Panc1 (cell line): ENCODE measurements around the gene TBCC. TPM values are rescaled to one million over a fixed set of nuclear protein-coding genes. Genes with fewer than 3 reads are reported as not detected.
A peak's percentile ranks its signal among the peaks of the same experiment; 100 is the strongest.

Source experiments
- ATAC-seq: fragments of 200-7000 bp; cut with Tn5 transposase; 2 replicates; pipeline ENCODE4 v1.9.1; 2020; ENCODE audit warnings: mild to moderate bottlenecking, moderate library complexity
- BruUV-seq: library from RNA; stranded (reverse); fragments of 400-500 nt; replicated peaks from 2 replicates; lab custom pipeline; 2021; lab: Mats Ljungman, UMichigan
- CTCF ChIA-PET: fragments of 300-600 bp; sonication (Branson Sonifier 250); formaldehyde crosslinking; loops from one replicate; lab custom pipeline; 2022; ENCODE audit warnings: antibody characterized with exemption; lab: Charles Lee
- POLR2A ChIA-PET: fragments of 300-600 bp; sonication (Branson Sonifier 250); formaldehyde crosslinking; loops from one replicate; lab custom pipeline; 2022; ENCODE audit warnings: antibody characterized with exemption; lab: Charles Lee
- DNase-seq: peaks from one replicate; pipeline ENCODE4 v3.0.0-alpha.2; 2010; ENCODE audit warnings: low read depth, low spot score
- H3K27ac ChIP-seq: 2 replicates; pipeline ENCODE4 v1.5.1; 2011; ENCODE audit warnings: mild to moderate bottlenecking, low read length, inconsistent platforms
- H3K27me3 ChIP-seq: fragments of 200-500 bp; sonication (Bioruptor generic); 2 replicates; pipeline ENCODE4 v1.6.0; 2014; ENCODE audit warnings: low read length, inconsistent platforms; ENCODE audit not compliant: control insufficient read depth, insufficient read depth
- H3K36me3 ChIP-seq: fragments of 200-500 bp; sonication (Bioruptor generic); 2 replicates; pipeline ENCODE4 v1.5.1; 2014; ENCODE audit warnings: inconsistent platforms, mild to moderate bottlenecking, low read length, moderate library complexity; ENCODE audit not compliant: control insufficient read depth, insufficient read depth
- H3K4me1 ChIP-seq: 2 replicates; pipeline ENCODE4 v1.5.1; 2011; ENCODE audit warnings: inconsistent platforms, mild to moderate bottlenecking, low read length, moderate library complexity; ENCODE audit not compliant: control insufficient read depth, insufficient read depth
- H3K4me3 ChIP-seq, 2 experiments: 2 replicates each; pipeline ENCODE4 v1.5.1; 2011 to 2012; ENCODE audit warnings: low read depth in 2 of 2, low read length in 2 of 2, mild to moderate bottlenecking in 2 of 2, inconsistent platforms in 1 of 2, moderate library complexity in 1 of 2
- H3K9me3 ChIP-seq: fragments of 200-500 bp; sonication (Bioruptor generic); 2 replicates; pipeline ENCODE4 v1.5.1; 2014; ENCODE audit warnings: low read depth, mild to moderate bottlenecking, inconsistent platforms, low read length, moderate library complexity; ENCODE audit not compliant: control insufficient read depth, insufficient read depth
- POLR2AphosphoS5 ChIP-seq: IDR thresholded peaks from 2 replicates; pipeline ENCODE4 v1.6.1; 2012; ENCODE audit warnings: mild to moderate bottlenecking, low read depth, low read length, moderate library complexity
- SIN3A ChIP-seq: IDR thresholded peaks from 2 replicates; pipeline ENCODE4 v1.6.1; 2012; ENCODE audit warnings: low read depth, mild to moderate bottlenecking, low read length, moderate library complexity, borderline replicate concordance; ENCODE audit not compliant: insufficient read depth
- TCF7L2 ChIP-seq: IDR thresholded peaks from 2 replicates; pipeline ENCODE4 v1.6.1; 2011; ENCODE audit warnings: mild to moderate bottlenecking, low read depth, low read length, inconsistent platforms
- in situ Hi-C: cut with HindIII; loops from 2 replicates; pipeline ENCODE4 v1.10.0; 2016; ENCODE audit warnings: low sequenced_read_pairs, low pct_unique_long_range_greater_than_20kb
- intact Hi-C: fragments of 100-400 bp; cut with micrococcal nuclease; formaldehyde crosslinking; loops from one replicate; pipeline ENCODE4 v1.10.0; 2022; ENCODE audit not compliant: unreplicated experiment
- total RNA-seq: library from RNA; stranded (reverse); gene quantifications from one replicate; pipeline ENCODE4 v1.2.1, GENCODE V29; 2021; ENCODE audit not compliant: unreplicated experiment
- TF ChIP-seq, protein P1 (sequence below): fragments of 450-650 bp; IDR thresholded peaks from 2 replicates; pipeline ENCODE4 v1.5.1; 2017; ENCODE audit warnings: mild to moderate bottlenecking
- TF ChIP-seq, protein P2 (sequence below), 2 experiments: IDR thresholded peaks; 2 replicates each; pipeline ENCODE4 v1.6.1; 2011 to 2012; ENCODE audit warnings: low read depth in 2 of 2, control low read depth in 1 of 2, low read length in 1 of 2, mild to moderate bottlenecking in 1 of 2, moderate library complexity in 1 of 2; ENCODE audit not compliant: insufficient read depth in 1 of 2

TBCC gene
- total RNA-seq, 1 experiment from 2014 or later, result 25.7 TPM

DNA sequence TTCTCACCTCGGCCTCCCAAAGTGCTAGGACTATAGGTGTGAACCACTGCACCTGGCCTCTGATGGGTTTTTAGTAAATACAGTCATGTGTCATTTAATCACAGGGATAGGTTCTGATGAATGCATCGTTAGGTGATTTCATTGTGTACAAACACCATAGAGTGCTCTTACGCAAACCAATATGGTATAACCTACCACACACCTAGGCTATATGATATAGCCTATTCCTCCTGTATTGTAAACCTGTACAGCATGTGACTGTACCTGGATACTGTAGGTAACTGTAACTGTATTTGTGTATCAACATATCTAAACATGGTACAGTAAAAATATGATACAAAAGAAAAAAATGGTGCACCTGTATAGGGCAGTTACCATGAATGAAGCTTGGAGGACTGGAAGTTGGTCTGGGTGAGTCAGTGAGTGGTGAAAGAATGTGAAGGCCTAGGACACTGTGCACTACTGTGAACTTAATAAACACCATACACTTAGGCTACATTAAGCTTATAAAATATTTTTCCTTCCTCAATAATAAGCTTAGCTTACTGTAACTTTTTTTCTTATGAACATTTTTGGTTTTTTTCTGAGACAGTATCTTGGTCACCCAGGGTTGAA, 45.9 kb upstream of the TBCC start:
- in situ Hi-C loops, result no loop called here
- peak; percentile 54 for ATAC-seq

DNA sequence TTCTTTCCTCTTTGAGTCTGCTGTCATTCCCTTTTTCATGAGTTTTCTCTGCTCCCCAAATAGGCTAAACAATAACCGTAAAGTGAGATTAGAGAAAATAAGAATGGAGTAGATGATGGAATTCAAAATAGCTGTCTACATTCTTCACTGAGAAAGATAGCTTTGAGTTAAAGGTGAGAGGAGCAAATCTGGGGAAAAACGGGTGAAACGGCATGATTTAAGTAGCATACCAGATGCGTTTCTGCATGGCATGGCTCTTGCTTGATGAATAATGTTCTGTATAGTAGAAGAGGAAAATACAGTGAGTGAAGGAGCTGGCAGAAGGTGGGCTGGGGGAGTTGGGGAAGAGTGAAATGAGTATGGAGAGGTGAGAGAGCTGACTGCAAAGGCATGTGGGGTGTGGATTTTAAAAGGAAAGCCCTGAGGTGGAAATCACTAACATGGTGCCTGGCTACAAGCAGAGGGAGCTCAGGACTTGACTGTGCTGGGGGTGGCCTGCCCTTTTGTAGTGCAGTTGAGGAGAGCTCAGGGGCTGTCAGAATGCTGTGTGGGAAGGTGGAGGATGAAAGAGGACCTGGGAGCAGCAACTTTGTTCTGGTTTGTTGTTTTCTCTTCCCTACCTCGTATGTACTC, 44.8 kb upstream of the TBCC start:
- no peak overlapping the region for H3K27ac ChIP-seq
- no peaks in the 10 kb centered on the region for H3K9me3 ChIP-seq
- no peaks in the 10 kb centered on the region for H3K27me3 ChIP-seq
- TF ChIP-seq, protein P1, sequence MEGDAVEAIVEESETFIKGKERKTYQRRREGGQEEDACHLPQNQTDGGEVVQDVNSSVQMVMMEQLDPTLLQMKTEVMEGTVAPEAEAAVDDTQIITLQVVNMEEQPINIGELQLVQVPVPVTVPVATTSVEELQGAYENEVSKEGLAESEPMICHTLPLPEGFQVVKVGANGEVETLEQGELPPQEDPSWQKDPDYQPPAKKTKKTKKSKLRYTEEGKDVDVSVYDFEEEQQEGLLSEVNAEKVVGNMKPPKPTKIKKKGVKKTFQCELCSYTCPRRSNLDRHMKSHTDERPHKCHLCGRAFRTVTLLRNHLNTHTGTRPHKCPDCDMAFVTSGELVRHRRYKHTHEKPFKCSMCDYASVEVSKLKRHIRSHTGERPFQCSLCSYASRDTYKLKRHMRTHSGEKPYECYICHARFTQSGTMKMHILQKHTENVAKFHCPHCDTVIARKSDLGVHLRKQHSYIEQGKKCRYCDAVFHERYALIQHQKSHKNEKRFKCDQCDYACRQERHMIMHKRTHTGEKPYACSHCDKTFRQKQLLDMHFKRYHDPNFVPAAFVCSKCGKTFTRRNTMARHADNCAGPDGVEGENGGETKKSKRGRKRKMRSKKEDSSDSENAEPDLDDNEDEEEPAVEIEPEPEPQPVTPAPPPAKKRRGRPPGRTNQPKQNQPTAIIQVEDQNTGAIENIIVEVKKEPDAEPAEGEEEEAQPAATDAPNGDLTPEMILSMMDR, result no peak
- TF ChIP-seq SIN3A (no peak), TCF7L2 (no peak), POLR2AphosphoS5 (no peak)
- TF ChIP-seq, protein P2, sequence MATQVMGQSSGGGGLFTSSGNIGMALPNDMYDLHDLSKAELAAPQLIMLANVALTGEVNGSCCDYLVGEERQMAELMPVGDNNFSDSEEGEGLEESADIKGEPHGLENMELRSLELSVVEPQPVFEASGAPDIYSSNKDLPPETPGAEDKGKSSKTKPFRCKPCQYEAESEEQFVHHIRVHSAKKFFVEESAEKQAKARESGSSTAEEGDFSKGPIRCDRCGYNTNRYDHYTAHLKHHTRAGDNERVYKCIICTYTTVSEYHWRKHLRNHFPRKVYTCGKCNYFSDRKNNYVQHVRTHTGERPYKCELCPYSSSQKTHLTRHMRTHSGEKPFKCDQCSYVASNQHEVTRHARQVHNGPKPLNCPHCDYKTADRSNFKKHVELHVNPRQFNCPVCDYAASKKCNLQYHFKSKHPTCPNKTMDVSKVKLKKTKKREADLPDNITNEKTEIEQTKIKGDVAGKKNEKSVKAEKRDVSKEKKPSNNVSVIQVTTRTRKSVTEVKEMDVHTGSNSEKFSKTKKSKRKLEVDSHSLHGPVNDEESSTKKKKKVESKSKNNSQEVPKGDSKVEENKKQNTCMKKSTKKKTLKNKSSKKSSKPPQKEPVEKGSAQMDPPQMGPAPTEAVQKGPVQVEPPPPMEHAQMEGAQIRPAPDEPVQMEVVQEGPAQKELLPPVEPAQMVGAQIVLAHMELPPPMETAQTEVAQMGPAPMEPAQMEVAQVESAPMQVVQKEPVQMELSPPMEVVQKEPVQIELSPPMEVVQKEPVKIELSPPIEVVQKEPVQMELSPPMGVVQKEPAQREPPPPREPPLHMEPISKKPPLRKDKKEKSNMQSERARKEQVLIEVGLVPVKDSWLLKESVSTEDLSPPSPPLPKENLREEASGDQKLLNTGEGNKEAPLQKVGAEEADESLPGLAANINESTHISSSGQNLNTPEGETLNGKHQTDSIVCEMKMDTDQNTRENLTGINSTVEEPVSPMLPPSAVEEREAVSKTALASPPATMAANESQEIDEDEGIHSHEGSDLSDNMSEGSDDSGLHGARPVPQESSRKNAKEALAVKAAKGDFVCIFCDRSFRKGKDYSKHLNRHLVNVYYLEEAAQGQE (IDR thresholded peaks at IDR 0.05; ENCODE audit: insufficient read depth in 1 of 2, low read depth in 2 of 2, low read length in 1 of 2), result no peak
- intact Hi-C loops, result no loop called here
- no peak overlapping the region for H3K4me3 ChIP-seq
- peaks cover 15% of the 10 kb centered on the region; the same call in 1 of the 2 replicates for H3K4me1 ChIP-seq
- POLR2A ChIA-PET, result no interaction called here
- DNase-seq (no peak), ATAC-seq (no peak)
- CTCF ChIA-PET, result no interaction called here
- BruUV-seq, result no TSS peak
- H3K36me3 ChIP-seq, result no peaks in the 10 kb centered on the region
- in situ Hi-C loops, result no loop called here

More for the DNA sequence above, 45.9 kb upstream of the TBCC start:
- Histone ChIP-seq H3K4me1 (peaks cover 12% of the 10 kb centered on the region; the same call in 1 of the 2 replicates), H3K4me3 (no peak overlapping the region), H3K27me3 (no peaks in the 10 kb centered on the region), H3K36me3 (no peaks in the 10 kb centered on the region), H3K9me3 (no peaks in the 10 kb centered on the region), H3K27ac (no peak overlapping the region)
- DNase-seq, result no peak
- CTCF ChIA-PET, result no interaction called here
- POLR2A ChIA-PET, result no interaction called here
- BruUV-seq, result no TSS peak
- TF ChIP-seq, protein P1, result no peak
- intact Hi-C loops, result no loop called here
